ENCODE data around the gene ESYT3. TPM values are rescaled to one million over a fixed set of nuclear protein-coding genes. Genes with fewer than 3 reads are reported as not detected.
"Not testable (repeated sequence)": the region's sequence is repeated elsewhere in the genome, so short reads cannot be mapped to it uniquely, and the experiment has no call there.

The ESYT3 gene
- total RNA-seq, 1 donor from 2014 or later: not detected

DNA sequence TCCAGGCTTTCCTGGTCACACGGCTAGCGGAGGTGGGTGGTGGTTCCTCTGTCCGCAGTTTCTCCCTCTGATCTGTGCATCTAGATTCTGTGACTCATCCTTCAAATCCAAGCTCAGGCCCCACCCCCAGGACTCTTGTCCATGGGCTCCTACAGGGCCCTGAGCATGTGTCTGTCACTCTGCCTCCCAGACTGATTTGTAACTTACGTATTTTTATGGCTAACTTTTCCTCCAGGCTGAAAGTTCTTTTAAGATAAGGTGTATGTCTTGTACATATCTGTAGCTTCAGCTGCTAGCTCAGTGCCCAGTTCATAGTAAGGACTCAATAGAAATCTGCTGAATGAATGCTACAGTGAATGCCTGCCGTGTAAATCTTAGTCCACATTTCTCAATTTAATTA is 8.0 kb downstream of the ESYT3 start:
- DNase-seq (ENCODE audit: low read depth, low spot score): no peak

DNA sequence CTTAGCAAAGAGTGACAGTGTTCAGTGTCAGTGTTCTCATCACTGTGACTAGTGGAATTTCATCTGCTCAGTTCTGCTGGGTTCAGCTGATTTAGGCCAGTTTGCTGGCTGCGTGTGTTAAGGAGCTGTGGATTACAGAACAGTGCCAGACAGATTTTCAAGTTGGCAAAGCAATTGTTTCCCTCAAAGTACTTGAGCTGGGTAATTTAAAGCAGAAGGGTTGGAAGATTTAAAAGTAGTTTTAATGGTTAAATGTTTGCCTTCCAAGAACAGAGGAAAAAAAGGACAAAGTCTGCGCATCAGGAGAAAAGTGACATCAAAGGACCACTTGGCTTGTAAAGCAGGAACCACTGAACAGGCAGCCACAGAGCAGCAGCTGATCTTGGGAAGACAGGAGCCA is 8.7 kb downstream of the ESYT3 start:
- no peak for DNase-seq (ENCODE audit: low read depth, low spot score)

DNA sequence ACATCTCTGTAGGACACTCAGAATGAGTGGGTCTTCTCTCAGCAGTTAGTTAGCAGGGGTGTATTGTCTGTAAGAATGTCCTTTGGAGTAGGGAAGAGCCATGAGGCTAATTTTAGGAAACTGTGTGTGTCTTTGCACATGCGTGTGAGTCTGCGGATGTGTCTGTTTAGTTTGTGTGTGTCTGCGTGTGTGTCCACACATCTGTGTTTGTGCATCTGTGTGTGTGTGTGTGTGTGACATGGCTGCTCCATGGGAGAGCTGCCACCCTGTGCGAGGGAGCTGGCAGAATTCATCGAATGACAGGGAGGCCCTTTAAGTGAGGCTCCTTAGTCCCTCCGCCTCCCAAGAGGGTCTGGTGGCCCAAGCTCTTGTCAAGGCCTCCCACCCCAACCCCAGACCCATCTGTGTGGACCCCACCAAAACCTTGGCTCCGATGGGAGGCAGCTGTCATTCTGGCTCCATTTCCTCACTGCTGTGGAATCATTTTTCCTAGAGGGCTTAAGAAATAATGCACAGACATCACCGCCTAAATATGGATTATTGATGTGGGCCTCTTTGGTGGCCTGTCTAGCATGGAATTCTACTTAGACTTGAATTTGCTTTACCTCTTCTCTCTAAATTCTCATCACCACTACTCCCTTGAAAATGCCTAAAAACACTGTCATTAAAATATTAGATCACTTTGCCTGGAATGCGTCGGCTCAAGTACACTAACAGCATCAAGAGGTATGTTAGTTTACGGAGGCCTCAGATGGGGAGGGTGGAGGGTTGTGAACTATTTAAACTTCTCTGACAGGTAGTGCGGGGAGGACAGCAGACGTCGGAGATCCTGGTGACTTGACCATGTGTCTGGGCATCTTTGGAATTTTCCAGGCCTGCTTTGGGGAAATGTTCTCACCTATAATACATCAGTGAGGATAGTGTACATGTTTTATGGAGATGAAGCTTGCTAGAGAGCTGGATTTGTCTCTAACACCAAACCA is 9.4 kb downstream of the ESYT3 start:
- no peak for DNase-seq (ENCODE audit: low read depth, low spot score)

DNA sequence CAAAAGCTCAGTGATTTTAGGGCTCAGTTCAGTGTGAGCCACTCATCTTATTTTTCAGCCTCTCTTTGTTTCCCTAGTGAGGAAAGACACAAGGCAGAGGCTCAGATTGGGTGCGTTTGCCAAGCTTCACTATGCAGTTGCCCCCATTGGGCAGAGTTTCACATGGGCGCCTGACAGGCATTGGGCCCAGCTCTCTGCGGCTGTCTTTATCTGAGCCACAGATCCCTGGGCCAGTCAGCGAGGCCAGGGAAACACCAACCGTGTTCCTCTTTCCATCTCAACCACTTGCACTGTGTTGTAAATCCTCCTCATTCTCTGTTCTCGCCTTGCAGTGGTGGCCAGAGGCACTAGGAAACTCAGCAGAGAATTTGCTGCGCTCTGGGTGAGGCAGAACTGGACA is 10.8 kb downstream of the ESYT3 start:
- no peak for DNase-seq (ENCODE audit: low read depth, low spot score)

DNA sequence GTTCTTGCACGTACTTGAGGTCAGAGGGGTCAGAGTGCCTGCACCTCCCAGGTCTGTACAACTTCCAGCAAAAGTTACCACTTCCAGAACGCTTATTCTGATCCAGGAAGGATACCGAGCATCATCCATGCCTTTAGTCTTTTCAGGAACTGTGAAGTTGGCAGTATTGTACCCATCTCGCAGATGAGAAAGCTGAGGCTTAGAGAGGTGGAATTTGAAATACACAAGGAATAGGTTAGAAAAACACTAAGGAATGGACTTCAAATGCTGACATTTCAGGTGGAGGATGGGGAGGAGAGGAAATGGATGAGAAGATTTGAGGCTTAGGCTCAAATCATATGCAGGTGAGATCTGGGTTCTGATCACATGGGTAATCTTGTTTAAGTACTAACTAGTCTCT is 11.2 kb downstream of the ESYT3 start:
- DNase-seq (ENCODE audit: low read depth, low spot score): no peak

DNA sequence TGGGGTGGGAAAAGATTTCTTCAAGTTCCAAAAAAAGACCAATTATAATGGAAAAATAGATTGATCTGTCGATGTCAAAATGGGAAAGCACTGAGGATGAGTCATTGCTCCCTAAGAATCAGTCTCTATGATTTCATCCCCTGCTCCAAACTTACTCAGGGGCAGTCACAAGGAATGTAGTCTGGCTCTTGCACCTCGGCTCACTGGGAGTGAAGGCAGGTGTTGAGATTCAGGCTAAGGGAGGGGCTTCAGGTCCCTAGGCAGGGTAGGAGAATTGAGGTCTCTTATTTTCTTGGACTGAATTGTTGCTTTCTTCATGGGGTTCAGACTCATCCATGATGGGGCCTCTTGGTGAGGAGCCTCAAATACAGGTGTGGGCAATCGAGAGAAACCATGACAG is 14.2 kb downstream of the ESYT3 start:
- no peak for DNase-seq (ENCODE audit: low read depth, low spot score)

DNA sequence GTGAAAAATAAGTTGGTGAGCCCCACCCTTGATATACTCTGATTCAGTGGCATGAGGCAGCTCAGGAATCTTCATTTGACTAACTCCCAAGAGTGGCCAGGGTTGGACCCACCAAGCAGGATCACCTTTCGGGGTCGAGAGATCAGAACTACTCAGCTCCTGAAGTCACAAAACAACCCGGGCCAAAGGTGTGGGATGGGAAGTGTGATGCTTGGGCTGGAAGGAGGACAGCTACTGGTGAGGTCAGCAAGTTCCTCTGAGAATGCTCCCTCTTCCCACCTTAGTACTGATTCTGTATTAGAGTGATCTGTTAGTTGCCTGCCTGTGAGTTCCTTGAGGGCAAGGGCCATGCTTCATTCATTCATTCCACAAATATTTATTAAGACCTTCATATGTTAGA is 15.1 kb downstream of the ESYT3 start:
- DNase-seq (ENCODE audit: low read depth, low spot score): no peak

DNA sequence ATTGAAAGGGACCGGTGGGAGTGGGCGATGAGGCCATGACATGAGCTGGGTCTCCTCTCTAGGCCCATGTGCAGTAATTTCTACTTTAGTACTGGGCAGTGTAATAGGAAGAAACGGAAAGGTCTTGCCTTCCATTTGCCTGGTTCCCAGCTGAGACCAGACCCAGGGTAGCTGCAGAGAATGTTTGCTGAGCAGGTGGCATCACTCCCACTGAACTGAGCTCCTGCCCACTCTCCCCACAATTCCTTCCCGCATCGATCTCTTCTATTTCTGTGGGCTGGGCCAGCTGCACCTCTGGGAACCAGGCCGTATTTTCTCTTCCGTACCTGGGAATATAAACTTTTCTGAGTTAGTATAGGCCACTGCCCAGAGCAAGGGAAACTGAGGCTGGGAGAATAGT is 15.8 kb downstream of the ESYT3 start:
- DNase-seq (ENCODE audit: low read depth, low spot score): no peak

DNA sequence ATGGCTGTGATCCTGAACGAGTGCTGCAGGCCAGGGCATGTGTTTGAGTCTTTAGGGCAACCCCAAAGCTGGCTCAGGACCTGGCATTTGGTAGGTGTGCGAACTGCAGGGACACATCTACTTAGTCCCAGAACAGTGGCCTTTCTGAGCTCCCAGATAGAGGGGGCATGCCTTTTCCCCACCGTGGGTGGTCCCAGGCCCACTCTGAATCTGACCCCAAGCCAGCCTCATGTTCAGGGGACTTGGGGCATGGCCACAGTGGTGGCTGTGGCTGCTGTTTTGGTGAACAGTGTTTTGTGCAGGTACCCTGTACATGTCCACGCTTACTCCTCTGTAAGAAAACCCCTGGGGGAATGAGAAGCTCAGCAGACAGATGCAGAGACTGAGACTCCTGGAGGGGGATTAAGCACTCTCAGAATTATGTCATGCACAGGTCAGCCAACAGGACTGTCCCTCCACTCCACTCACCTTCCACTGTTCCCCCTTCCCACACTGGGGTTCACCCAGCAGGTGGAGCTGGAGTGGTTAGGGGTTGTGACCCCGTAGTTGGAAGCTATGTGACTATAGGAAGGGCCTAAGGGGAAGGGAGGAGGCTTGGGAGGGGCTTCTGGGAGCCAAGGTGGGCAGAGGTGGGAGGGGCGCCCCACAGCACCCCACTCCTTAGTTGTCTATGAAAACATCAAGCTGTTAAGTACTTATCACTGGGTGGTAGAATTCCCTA is 16.4 kb downstream of the ESYT3 start:
- no peak for DNase-seq (ENCODE audit: low read depth, low spot score)

DNA sequence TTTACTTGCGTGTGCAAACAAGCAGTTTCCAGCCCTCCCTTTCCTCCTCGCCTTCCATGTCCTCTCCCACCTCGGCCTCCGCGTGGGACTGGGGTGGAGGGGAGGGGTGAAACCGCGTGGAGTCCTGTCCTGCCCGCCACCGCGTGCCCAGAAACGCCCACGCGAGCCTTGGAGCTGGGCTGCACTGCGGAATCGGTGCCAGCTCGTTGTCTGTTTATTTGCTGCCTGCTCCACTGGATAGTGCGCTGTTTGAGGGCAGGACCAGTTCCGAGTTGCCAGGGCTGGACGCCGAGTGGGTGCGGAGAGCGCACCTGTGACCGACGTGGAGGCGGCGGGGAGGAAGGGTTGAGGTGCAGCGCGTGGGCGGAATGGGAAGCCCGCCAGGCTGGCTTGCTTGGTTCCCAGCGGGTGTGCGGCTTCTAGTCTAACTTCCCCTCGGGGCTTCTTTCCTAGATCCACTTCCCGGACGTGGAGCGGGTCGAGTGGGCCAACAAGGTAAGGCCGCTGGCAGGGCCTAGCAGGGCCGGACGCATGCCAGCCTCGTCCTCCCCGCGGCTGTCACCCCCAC is 17.3 kb downstream of the ESYT3 start:
- DNase-seq (ENCODE audit: low read depth, low spot score): no peak

DNA sequence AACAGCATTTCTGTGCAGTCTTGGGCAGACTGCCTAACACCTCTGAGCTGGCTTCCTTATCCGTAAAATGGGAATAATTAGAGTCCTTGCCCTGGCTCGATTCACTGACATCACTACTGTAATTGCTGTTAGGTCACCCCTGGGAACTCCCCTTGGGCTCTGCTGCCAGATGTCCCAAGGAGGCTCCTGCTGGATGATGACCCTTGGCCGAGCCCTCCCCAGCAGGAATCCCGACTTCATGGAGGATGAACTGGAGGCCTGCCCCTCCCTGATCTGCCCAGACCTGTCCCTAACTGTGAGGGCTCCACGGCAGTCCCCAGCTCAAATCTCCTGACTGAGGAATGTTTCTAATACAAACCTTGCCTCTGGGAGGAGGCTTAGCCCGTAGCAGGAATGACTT is 18.0 kb downstream of the ESYT3 start:
- no peak for DNase-seq (ENCODE audit: low read depth, low spot score)

DNA sequence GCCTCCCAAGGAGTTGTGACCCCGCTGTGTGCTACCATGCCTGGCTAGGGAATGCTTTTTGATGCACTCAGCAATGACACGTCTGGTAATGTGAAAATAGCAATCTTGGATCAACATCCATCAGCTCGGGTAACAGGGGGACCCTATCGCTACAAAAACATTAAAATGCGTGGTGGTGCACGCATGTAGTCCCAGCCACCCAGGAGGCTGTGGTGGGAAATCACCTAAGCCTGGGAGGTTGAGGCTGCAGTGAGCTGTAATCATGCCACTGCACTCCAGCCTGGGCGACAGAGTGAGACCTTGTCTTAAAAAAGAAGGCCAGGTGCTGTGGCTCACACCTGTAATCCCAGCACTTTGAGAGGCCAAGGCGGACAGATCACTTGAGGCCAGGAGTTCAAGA is 19.5 kb downstream of the ESYT3 start:
- not testable (repeated sequence) for DNase-seq (ENCODE audit: low read depth, low spot score)

DNA sequence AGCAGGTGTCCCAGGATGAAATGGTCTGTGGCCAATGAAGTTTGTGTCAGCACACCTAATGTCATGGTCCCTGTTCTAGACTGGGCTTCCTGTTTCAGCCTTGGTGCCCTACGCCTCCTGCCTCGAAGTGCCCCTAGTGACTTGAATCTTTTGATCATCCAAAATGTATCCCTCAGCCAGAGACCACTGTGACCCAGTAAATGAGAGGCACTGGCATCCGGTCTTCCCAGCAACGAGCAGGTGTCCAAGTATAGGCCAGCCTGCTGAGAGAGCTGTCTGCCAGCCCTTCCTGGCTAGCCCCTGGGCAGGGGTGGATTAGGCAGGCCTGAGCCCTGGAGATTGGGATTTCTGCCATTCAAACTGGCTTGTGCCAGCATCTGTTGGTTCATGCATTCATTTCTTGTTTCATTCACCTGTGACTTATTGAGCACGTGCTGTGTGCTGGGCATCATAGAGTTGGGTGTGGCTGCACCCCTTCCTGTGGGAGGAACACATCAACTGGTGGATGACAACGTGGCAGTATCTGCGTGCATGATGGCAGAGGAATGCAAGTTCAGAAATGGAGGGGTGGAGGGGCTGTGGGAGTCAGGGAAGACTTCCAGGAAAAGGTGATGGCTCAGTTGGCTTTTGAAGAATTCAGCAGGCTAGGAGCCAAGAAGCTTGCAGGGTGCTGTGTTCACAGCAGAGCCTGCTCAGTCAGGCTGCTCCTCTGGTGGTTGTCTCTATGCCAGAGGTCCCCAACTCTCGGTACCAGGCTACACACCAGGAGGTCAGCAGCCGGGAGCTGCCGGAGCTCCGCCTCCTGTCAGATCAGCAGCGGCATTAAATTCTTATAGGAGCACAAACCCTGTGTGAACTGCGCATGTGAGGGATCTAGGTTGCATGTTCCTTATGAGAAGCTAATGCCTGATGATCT is 21.6 kb downstream of the ESYT3 start:
- DNase-seq (ENCODE audit: low read depth, low spot score): no peak

DNA sequence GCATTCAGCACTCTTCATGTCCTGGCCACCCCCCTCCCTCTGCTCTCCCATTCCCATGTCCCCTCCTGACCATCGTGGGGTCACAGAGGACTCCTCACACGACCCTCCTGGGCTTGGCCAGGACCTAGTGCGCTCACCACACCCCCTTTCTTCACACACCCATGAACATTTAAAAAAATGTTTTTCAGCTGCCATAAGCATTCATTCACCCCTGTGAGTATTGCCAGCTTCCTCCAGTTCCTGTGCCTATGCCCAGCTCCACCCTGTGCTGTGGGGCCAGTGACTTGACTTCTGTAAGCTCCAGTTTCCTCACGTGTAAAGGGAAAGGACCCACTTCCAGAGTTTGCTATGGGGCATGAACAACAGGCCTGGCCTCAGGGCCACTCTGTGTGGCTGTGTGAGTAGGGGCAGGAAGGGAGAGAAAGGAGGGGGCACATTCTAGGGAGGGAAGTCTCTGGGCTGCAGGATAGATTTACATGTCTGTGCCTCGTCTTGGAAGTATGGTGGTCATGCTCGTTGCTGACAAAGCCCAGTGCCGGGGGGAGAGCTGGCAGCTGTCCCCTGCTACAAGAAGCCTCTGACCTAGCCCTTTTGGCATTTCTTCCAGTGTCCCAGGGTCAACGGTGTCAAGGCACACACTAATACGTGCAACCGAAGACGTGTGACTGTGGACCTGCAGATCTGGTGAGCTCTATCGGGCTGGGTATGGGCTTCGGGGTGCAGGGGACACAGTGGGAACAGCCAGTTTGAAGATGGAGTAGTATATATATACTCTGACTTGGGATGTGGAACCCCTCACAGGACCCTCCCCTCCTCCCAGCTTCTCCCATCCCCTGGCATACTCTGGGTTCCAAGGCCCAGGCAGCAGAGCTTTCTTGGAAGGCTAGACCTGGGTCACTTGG is 22.8 kb downstream of the ESYT3 start:
- DNase-seq (ENCODE audit: low read depth, low spot score): no peak

DNA sequence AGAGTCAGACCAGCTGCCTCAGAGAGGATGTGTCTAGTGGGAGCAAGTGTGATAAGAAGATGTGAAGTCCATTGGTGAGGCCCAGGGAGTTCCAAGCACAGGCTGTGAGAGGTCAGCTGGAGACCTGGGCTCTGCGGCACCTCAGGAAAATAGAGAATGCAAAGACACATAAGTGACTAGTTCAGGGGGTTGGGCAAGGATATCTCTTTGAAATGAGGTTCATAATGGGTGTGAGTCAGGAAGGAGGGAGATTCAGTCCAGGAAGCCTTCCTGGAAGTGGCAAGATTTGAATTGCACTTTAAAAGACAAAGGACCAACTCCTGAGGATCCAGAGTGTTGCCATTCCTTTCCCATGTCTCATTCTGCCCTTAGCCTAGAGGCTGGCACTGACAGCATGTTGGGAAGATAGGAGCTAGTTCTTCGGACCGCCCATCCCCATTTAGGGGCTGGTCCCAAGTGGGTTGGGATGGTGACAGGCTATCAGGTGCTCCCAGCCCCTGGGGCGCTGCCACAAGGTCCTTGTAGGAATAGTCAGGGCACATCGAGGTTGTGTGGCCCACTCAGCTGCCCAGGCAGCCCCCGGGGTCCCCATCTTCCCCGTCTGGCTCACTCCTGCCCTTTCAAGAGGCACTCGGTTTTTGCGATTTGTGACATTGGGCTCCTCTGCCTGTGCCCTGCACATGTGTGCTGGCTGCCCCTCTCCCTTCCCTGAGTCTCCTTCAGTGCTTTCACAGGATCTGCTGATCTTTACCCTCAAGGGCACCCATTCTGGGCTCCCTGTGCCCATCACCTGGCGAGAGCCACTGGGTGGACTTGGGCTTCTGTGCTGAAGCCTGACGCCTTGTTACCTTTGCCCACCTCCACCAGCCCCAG is 23.7 kb downstream of the ESYT3 start:
- no peak for DNase-seq (ENCODE audit: low read depth, low spot score)

DNA sequence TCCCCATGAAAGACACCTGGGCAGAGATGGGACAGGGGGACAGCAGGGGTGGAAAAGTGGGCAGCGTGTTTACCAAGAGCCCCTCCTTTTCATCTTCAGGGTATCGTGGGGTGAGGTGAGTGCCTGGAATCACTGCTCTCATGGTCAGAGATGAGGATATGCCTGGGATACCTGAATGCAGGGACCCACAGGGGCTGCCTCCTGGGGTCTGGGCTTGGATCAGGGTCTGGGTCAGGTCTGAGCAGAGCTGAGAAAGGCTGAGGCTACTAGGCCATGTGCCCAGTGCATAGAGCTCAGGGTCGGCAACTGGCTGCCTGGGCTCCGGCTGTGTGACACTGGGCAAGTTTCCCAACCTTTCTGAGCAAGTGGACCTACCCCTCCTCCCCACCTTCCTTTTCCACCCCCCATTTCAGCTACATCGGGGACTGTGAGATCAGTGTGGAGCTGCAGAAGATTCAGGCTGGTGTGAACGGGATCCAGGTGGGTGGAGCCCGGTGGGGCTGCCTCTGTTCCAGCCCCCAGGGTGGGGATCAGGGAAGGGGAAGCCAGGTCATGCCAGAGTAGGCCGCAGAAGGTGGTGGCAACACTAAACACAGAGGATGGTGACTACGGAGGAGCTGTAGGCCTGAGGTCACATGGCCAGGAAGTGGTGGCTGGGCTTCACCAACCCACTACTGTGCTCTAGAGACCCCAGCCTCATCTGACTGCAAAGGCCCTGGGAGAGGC is 24.5 kb downstream of the ESYT3 start:
- no peak for DNase-seq (ENCODE audit: low read depth, low spot score)

DNA sequence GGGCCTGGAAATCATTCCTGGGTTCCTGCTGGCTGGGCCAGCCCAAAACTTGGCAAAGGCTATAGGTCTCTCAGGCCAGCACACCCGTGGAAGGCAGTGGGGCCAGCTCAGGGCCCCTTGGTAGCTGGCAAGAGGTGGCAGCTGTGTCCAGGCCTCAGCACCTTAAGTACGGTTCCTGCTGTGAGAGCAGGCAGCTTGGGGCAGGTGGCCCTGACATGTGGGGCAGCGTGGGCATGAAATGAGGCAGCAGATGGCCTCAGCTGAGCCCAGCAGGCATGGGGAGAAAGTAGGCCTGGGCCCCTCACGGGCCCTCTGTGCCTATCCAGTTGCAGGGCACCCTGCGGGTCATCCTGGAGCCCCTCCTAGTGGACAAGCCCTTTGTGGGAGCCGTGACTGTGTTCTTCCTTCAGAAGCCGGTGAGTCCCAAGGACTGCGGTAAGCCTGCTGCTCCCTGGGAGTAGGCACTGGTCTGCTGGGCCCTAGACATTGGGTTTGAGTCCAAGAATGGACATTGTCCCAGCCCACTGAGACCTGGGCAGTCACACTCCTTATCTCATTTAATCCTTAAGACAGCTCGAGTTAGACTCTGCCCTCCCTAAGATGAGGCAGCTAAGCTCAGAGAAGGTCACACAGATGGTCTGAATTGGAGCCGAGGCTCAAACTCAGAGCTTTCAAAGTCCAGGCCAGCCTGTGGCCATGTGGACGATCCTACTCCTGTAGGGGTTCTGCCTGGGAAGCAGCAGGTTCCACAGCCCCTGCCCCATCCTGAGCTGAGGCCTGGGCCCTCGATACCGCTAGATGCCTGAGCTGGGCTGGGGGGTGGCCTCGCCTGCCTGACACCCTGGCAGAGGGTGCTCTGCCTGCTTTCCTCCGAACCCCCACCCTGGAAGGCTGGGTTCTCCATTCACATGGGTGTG is 25.5 kb downstream of the ESYT3 start:
- DNase-seq (ENCODE audit: low read depth, low spot score): no peak

All from pulmonary artery endothelial cell (primary cell).